Erythroblast (primary cell): Measurements from ENCODE around the gene PTPRN2.

Source experiments
- GATA1 ChIP-seq: IDR thresholded peaks from 2 replicates; pipeline ENCODE4 v1.6.1; 2011; ENCODE audit warnings: low read depth, mild to moderate bottlenecking, control low read depth, low read length, moderate library complexity
- POLR2A ChIP-seq: IDR thresholded peaks from 2 replicates; pipeline ENCODE4 v1.6.1; 2011; ENCODE audit warnings: mild to moderate bottlenecking, low read length

DNA sequence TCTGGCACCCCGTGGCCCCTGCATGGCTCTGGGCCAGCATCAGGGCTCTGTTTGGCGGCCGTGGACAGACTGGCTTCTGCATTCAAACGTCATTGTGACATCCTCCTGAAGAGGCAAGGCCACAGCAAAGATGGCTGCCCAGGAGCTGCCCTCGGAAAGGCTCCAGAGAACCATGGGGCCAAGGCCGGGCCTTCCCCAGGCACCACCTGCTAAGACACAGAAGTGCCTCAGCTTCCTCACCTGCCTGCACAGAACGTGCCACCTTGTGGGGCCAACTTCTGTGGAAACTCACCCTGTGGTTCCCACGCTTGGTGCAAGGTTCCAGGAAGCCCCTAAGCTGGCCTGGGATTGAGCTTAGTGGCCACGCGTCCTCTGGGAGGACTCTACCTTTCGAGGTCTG is 396.9 kb downstream of the PTPRN2 start:
- no peak for TF ChIP-seq POLR2A
- TF ChIP-seq GATA1 = no peak
